Measurements from ENCODE around the gene TMEM214. TPM values are rescaled to one million over a fixed set of nuclear protein-coding genes. Genes with fewer than 3 reads are reported as not detected.
A peak's percentile ranks its signal among the peaks of the same experiment; 100 is the strongest.

Gene TMEM214, protein sequence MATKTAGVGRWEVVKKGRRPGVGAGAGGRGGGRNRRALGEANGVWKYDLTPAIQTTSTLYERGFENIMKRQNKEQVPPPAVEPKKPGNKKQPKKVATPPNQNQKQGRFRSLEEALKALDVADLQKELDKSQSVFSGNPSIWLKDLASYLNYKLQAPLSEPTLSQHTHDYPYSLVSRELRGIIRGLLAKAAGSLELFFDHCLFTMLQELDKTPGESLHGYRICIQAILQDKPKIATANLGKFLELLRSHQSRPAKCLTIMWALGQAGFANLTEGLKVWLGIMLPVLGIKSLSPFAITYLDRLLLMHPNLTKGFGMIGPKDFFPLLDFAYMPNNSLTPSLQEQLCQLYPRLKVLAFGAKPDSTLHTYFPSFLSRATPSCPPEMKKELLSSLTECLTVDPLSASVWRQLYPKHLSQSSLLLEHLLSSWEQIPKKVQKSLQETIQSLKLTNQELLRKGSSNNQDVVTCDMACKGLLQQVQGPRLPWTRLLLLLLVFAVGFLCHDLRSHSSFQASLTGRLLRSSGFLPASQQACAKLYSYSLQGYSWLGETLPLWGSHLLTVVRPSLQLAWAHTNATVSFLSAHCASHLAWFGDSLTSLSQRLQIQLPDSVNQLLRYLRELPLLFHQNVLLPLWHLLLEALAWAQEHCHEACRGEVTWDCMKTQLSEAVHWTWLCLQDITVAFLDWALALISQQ
- 14.4 and 28.3 TPM in 2 replicates for total RNA-seq

GRCh38 chr2:27032495-27033252 is at the start of gene TMEM214:
Gene TMEM214 (plus strand): TSS chr2:27032965. CDS start chr2:27033016, 51 bp downstream.
- peak; percentile 73 to 92 for DNase-seq (ENCODE audit: low read depth in 2 of 2)

DNA sequence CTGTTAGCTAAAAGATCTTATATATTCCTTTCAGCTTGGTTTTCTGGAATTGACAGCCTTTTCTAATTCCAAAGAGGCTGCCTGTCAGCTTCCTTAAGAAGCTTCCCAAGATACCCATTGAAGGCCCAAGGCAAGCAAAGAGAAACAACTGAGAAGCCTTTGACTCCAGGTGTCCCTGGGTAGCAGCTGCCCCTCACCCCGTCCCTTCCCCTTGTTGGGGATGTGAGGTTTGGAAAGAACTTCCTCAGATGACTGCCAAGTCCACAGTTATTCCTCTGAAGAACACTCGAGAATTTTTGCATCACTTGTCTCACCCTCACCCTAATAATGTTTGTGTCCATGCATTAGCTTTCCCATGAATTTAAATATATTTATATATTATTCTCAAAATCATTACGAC is 49.0 kb upstream of the TMEM214 start:
- DNase-seq (ENCODE audit: low read depth in 2 of 2) = no peak

GRCh38 chr2:26985807-26986206 is 47.0 kb upstream of the TMEM214 start:
- no peak for DNase-seq (ENCODE audit: low read depth in 2 of 2)

DNA sequence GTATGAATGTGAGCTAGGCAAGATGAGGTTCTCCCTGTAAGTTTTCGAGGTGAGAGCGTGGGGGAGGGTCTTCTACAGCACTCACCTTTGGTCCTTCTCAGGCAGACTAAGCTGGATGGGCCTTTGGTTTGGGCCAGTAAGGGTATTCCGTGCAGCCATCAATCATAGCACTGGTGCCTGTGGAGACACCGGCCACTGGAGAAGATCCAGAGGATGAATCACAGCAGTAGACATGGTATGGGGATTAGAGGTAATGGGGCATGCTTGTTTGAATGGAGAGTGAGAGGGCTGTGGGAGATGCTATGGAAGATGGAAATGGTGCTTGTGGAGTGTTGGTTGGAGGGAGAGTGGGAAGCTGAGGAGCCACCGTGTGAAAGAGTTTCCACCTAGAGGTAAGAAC is 46.2 kb upstream of the TMEM214 start:
- DNase-seq (ENCODE audit: low read depth in 2 of 2) = no peak

DNA sequence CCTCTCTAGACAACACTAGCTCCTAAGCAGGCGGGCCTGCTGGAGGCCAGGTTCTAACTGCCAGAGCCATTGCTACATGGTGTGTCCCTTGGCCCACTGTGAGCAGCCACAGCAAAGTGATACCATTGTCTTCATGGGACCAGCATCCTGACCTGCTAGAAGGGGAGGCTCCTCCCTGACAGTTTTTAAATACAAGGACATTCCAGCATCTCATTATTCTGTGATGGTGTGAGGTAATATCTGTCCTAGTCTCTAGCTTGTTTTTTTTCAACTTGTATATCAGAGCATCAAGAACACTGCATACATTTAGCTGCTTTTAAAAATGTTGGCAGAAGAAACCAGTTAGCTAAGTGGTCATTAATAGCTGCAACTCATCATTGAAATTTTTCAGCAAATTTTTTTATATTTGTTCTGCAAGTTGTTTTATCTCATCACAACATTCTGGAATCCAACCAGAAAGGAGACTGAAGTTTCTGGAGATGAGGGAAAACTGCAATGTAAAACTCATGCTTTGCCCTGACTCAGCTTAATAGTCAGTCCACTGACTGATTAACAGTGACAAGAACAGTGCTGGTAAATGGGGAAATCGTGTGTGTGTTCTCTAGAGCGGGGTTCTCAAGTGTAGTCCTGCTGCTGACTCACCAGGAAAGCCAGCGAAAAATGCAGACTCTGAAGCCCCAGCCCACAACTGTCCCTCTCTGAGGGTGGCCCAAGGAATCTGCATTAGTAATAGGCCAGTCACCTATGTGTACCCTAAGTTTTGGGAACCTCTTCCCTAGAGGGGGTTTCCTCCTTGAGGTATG is 44.5 kb upstream of the TMEM214 start:
- DNase-seq (ENCODE audit: low read depth in 2 of 2) = no peak

DNA sequence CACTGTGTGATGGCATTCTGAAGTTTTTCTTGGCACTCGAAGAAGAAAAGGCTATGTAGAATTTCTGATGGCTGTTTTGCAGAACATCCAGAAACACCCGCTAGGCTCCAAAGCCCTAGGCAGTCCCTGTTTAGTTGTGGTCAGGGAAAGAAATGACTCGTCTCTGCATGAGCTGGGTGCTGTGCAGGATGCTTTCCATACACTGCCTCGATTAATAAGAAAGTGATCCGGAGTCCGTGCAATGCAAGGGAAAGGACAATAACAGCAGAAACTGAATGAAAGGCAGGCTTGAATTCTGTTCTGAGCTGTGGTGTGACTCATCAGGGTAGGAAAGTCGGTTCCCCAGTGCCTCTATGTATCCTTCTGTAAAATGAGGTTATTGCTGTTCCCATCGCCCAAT is 43.6 kb upstream of the TMEM214 start:
- no peak for DNase-seq (ENCODE audit: low read depth in 2 of 2)

GRCh38 chr2:26991717-26992116 is 41.0 kb upstream of the TMEM214 start:
- no peak for DNase-seq (ENCODE audit: low read depth in 2 of 2)

DNA sequence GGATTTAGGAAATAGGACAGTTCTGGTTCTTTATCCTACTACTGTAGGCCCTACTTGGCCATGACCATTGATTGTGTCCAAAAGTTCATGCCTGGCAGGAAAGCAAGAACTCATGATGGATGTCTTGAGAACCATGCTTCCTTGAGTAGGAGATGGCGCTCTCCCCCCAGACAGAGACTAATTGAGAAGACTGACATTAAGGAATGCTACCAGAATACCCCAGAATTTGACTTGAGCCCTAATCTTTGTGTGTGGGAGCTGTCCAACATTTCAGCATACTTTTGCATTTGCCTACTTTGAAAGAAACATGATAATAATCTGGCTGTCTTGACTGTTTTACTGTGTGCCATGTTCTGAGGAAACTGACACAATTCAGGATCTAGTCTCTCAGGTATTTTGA is 39.0 kb upstream of the TMEM214 start:
- no peak for DNase-seq (ENCODE audit: low read depth in 2 of 2)

- no peak for DNase-seq (ENCODE audit: low read depth in 2 of 2)
Measured at GRCh38 chr2:26994983-26995382, 37.8 kb upstream of the TMEM214 start.

DNA sequence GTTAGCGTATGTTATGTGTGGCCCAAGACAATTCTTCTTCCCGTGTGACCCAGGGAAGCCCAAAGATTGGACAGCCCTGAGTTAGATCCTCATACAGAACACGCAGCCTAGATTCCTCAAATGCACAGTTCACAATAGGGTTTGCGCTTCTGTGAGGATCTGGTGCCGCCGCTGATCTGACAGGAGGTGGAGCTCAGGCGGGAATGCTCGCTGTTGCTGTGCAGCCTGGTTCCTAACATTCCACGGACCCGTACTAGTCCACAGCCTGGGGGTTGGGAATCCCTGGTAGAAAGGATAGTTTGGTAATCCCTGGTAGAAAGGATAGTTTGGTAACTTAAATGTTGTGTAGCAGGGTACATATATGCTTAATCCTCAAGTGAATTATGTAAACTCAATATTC is 35.4 kb upstream of the TMEM214 start:
- DNase-seq (ENCODE audit: low read depth in 2 of 2) = no peak

- DNase-seq (ENCODE audit: low read depth in 2 of 2) = no peak
Measured at GRCh38 chr2:26998323-26998722, 34.4 kb upstream of the TMEM214 start.

GRCh38 chr2:27000228-27000627 is 32.5 kb upstream of the TMEM214 start:
- DNase-seq (ENCODE audit: low read depth in 2 of 2) = no peak

GRCh38 chr2:27000995-27001394 is 31.8 kb upstream of the TMEM214 start:
- no peak for DNase-seq (ENCODE audit: low read depth in 2 of 2)

GRCh38 chr2:27001950-27002349 is 30.8 kb upstream of the TMEM214 start:
- DNase-seq (ENCODE audit: low read depth in 2 of 2) = no peak

DNA sequence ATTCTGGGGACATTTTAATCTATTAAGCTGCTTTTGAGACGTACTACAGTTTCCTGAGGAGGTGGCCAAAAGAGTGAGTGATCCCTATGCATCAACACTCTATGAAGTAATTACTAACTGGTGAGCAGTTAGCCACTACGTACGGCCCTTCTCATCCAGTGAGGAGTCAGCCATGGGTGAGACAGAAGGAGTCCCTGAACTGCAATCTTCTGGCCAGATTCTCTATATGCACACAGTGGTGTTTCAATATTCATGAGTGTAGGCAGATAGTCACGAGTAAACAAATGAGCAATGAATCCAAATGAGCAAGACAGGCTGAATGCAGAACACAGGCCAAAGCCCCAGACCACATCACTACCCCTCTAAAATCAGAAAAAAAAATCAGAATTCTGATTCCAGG is 29.8 kb upstream of the TMEM214 start:
- DNase-seq (ENCODE audit: low read depth in 2 of 2) = no peak

DNA sequence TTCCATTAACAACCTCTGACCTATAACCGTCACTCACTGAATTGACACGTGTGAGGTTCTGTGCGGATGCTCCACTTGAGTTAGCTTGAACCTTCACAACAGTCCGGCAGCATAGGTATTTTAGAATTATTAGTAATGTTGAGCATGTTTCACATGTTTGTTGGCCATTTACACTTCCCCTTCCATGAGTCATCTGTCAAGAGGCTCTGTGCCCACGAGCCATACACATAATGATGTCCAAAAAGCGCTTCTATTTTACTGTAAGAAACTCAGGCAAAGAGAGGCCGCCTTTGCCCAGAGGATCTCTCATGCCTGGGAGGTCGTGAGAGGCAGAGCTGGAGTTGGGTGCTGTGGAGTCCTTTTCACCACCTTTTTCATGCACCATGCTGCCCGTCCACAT is 28.9 kb upstream of the TMEM214 start:
- DNase-seq (ENCODE audit: low read depth in 2 of 2) = peak in 1 of 2 donors; percentile 48

GRCh38 chr2:27006602-27007415 is 26.0 kb upstream of the TMEM214 start:
- DNase-seq (ENCODE audit: low read depth in 2 of 2) = no peak

DNA sequence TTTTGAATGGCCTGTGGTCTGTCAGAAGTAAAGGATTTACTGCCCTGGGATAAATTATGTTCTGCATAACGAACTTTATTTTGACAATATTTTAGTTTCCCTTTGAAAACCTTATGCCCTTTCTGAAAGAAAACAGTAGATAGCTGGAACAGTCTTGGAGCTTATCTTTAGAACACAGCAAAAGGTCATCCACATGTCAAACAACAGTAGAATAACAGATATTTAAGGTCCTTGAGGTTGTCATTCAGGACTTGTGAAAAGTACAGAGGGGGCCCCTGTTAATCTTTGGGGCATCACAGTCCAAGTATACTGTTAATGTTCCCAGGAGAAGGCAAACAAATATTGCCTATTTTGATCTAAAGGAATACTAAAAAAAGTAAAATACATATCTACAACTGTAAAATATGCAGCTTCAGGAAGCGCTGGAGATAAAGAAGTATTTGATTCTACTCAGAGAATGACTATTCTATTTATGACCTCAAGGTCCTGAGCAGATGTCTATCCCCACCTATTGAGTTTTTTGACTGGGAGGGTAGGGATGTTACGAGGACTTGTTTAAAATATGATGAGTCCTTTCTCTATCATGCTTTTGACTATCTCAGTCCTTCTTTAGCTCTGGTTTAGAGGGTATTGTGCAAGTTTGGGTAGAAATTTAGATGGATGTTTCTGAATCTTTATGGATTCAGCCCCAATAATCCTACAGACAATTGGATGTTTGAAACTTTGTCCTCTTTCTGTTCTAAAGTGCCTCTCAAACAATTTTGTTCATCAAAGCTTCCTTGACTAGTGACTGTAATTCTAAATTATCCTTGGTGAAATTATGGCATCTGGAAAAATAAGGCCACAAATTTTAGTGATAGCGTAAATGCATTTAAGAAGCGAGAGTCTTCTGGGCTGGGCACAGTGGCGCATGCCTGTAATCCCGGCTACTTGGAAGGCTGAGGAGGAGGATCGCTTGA is 25.1 kb upstream of the TMEM214 start:
- peak in 1 of 2 donors; percentile 27 for DNase-seq (ENCODE audit: low read depth in 2 of 2)

GRCh38 chr2:27008678-27009077 is 24.1 kb upstream of the TMEM214 start:
- DNase-seq (ENCODE audit: low read depth in 2 of 2) = no peak
